Activated T-cell treated with anti-CD3 and anti-CD28 coated beads, Interleukin-2, amount 50 U/mL, for 1 hour (primary cell): ENCODE measurements around the gene RNF224.
A peak's percentile ranks its signal among the peaks of the same experiment; 100 is the strongest.
"Not testable (repeated sequence)": the region's sequence is repeated elsewhere in the genome, so short reads cannot be mapped to it uniquely, and the experiment has no call there.

ENCODE experiments used
- DNase-seq: peaks from one replicate; pipeline ENCODE4 v3.0.0-alpha.2; 2020

RNF224 gene

DNA sequence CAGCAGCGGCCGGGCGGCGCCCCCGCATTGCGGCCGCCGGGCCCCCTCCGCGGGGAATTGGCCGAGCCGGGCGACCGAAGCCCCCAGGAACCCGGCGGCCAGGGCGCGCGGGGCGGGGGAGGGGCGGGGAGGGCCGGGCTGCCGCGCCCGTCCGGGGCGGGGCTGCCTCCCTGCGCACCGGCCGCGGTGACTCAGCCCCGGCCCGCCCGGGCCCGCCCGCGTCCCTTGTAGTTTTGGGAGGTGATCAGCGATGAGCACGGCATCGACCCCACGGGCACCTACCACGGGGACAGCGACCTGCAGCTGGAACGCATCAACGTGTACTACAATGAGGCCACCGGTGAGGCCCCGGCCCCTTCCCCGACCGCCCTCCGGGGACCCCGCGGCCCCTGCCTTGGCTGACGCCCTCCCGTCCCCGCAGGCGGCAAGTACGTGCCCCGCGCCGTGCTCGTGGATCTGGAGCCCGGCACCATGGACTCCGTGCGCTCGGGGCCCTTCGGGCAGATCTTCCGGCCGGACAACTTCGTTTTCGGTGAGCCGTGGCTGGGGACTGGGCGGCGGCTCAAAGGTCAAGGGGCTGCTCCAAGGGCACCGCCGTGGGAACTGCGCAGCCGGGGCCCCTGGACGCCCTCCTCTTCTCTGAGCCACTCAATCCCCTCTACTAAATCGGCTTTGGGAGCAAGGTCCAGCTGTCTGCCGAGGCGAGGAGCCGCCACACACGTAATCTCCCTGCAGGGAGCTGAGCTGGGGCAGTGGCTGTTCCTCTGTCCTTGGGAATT, 14.4 kb downstream of the RNF224 start:
- peak; percentile 80 for DNase-seq

DNA sequence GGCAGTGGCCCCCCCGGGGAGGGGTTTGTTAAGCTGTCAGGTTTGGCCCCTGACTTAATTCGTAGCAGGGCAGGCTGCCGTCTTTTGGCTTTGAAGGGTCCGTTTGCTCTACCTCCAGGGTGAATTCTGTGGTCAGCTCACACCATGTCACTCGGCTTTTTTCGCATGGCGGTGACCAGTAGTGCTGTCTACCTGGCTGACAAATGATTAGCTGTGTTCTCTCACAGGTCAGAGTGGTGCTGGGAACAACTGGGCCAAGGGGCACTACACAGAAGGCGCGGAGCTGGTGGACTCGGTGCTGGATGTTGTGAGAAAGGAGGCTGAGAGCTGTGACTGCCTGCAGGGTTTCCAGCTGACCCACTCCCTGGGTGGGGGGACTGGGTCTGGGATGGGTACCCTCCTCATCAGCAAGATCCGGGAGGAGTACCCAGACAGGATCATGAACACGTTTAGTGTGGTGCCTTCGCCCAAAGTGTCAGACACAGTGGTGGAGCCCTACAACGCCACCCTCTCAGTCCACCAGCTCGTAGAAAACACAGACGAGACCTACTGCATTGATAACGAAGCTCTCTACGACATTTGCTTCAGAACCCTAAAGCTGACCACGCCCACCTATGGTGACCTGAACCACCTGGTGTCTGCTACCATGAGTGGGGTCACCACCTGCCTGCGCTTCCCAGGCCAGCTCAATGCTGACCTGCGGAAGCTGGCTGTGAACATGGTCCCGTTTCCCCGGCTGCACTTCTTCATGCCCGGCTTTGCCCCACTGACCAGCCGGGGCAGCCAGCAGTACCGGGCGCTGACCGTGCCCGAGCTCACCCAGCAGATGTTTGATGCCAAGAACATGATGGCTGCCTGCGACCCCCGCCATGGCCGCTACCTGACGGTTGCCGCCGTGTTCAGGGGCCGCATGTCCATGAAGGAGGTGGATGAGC, 15.2 kb downstream of the RNF224 start:
- DNase-seq = no peak

DNA sequence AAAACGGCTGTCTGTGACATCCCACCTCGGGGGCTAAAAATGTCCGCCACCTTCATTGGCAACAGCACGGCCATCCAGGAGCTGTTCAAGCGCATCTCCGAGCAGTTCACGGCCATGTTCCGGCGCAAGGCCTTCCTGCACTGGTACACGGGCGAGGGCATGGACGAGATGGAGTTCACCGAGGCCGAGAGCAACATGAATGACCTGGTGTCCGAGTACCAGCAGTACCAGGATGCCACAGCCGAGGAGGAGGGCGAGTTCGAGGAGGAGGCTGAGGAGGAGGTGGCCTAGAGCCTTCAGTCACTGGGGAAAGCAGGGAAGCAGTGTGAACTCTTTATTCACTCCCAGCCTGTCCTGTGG, 15.9 kb downstream of the RNF224 start:
- not testable (repeated sequence) for DNase-seq

DNA sequence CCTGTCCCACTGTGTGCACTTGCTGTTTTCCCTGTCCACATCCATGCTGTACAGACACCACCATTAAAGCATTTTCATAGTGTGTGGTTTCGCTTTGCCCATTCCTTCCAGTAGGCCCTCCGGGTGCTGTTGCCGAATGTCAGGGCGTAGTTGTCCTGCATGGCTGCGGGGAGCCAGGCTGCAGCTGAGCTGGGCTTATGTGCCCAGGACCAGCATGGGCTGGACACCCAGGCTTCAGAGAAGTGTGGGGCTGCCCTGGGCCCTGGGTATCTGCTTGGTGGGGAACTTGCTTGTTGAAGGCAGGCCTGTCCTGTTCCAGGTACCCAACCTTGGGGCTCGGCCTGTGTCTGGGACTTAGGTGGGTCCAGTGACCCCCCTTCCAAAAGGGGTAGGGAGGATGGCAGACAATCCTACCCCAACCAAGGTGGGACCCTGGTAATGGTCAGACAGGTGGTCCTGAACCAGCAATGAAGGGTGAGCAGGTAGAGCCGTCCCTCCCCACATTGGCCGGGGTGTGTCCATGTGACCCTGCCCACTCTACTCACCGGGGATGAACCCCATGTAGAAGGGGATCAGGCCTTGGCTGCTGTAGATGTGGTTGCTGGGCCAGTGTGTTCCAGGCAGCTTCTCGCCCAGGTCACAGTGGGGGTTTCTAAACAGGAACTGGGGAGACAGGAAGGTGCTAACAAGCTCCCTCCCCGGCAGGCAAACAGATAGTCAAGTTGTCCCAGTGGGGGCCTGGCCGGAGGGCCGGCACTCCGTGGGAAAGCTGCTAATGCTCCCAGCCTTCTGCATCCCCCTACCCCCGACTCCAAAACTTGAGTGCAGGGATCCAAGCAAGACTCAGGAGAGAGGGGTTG, 16.6 kb downstream of the RNF224 start:
- peak; percentile 38 for DNase-seq

DNA sequence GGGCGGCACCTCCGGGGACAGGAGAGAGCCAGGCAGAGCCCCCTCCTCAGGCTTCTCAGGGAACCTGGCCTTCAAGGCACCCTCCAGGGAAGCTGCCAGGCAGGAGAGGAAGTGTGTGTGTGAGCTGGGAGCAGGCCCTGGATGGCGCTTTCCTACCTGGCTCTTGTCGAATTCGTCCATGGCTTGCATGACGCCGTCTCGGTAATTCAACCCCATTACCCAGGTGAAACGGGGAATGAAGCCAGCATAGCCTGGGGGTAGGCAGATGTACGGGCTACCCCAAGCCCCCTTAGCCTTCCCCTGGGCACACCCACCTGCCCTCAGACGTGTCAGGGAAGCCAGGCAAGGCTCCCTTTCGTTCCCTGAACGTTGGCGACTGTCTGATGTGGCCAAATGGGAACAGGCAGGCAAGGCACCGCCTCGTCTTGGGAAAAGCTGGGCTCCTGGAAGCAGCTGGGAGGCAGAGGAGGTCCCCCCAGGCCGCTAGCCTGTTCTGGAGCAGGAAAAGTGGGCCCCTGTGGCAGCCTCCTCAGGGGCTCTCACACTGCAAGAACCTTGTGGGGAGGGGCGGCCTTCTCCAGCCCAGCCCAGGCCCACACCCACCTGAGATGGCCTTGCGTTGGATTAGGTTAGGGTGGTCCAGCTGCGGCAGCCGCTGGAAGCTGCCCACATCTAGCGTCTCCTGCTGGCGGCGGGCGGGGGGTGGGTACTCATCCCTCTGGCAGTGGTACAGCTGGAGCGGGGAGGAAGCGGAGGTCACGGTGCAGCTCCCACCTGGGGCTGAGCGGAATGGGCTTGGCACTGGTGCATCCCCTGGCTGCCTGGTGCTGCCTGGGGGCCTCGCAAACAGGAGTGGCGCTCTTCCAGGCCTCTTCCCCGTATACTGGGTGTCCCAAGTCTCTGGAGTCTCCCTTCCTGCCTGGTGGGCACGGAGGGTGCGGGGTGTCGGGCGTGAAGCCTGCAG, 17.5 kb downstream of the RNF224 start:
- DNase-seq = no peak

DNA sequence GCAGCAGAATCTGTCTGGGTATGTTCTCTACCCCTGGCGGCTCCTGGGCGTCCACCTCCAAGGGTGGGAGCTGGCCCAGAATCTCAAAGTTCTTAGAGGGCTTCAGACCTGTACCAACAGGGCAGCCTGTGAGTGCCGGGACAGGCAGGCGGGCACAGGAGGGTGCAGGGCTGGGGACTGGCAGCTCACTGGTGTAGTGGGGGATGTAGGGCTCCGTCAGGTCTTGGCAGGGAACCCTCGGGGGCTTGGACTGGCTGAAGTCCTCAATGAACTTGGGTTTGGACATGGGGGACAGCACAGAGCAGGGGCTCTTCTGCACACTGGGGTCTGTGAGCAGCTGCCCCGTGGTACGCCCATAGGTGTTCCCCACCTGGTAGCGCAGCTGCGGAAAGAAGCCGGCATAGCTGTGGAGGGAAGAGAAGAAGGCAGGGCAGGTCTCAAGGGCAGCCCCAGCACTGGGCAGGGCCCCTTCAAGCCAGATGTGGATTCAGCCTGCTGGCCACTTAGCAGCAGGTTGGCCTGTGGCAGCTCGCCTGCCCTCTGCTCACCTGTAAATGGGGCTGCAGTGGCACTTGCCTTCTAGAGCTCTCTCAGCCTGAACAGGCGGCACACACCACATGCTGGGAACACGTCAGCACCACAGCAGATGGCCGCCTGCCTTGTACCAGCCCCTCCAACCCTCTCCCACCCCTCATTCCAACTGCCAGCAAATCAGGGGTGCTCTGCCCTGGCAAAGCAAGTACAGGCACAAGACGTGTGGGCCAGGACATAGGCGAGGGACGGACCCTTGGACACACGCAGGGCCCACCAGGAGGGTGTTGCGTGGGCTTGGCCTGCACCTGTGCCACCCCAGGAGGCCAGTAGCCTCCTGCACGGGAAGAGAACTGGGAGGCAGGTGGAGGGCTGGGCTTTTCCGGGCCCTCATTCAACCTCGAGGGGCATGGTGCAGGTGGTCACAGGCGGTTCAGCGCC, 18.4 kb downstream of the RNF224 start:
- DNase-seq = no peak

DNA sequence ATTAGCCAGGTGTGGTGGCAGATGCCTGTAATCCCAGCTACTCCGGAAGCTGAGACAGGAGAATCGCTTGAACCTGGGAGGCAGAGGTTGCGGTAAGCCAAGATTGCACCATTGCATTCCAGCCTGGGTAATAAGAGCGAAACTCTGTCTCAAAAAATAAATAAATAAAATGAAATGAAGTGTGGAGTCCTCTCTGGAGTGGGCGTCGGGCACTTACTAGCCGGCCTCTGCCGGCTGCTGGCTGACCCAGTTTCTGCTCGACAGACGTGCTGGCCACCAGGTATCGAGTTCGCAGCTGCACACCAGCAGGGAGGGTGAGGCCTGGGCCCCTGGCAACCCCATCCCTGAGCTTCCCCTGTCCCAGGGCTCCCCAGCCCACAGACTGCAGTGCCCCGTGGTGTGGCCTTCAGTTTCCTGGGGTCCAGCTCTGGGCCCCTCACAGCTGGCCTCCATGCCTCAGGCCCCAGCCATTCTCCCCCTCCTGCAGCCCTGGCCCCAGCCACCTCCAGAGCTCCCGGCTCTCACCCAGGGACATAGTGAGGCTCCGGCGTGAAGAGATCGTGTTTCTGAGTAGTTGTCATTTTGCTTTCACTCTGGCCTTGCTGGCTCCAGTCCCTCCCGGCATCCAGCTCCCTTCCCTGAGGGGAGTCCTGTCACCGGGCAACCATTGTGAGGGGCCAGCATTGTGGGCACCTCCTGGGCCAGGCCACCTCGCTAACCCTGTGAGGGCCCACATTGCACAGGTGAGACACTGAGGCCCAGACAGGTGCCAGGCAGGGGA, 20.0 kb downstream of the RNF224 start:
- DNase-seq = no peak

DNA sequence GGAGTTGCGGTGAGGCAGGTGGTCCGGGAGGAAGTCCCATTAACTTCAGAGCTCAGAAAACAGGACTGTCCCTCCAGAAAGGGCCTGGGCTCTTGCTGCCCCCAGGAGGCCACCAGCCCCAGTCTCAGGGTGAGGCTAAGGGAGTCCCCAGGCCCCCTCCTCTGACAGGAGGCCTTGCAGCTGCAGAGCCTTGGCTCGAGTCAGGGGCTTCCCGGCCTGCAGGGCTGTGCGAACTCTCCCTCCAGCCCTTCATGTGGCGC, 20.5 kb downstream of the RNF224 start:
- no peak for DNase-seq

DNA sequence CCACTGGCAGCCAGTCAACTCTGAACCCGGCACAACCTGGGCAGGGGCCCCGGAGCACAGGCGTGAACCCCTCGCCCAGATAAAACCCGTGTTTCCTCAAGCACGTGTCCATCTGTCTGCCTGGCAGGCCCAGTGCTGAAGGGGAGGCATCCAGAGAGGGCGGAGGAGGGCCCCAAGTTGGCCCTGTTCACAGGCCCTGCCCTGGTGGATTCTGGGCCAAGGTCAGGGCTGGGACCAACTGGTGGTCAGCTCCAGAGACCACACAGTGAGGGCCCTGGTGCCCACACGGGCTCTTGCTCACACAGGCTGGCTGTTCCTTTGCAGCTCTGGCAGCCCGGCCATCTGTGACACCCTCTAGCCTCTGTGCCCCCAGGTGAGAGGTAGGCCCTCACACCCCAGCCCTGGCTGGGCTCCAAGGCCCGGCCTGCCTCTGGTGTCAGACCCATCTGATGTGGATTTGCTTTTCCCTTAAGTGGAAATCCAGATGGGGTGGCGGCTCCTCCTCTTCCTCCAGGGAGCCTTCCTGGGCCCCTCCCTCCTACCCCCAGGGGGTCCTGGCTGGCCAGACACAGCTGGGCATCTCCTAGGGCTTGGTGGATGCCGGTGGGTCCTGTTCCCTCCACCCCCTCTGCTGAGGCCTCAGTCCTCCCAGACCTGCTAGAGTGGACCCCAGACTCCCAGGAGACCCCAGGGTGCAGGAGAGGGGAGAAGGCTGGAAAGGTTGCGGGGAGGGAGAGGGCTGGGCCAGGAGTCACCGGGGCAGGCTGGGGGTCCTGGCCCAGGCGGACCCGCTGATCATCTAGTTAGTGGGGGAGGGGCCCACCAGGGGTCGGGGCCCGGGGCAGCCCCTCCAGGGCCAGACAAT, 23.3 kb downstream of the RNF224 start:
- DNase-seq = no peak

DNA sequence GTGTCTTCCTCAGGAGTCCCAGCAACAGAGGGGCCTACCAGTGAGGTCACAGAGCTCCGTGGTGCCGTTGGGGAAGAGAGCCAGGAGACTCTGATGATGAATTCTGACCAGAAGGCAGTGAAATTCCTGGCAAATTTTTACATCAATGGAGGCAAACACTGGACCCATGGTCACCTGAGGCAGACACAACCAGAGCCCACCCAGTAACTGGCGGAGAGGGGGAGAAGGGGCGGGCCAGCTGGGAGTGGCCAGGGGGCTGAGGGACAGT, 23.8 kb downstream of the RNF224 start, which contains the start of gene STPG3:
STPG3 (plus strand) TSS at position 93 of the 268 bp plus-strand sequence; CDS start at position 94, 1 bp downstream.
- no peak for DNase-seq

DNA sequence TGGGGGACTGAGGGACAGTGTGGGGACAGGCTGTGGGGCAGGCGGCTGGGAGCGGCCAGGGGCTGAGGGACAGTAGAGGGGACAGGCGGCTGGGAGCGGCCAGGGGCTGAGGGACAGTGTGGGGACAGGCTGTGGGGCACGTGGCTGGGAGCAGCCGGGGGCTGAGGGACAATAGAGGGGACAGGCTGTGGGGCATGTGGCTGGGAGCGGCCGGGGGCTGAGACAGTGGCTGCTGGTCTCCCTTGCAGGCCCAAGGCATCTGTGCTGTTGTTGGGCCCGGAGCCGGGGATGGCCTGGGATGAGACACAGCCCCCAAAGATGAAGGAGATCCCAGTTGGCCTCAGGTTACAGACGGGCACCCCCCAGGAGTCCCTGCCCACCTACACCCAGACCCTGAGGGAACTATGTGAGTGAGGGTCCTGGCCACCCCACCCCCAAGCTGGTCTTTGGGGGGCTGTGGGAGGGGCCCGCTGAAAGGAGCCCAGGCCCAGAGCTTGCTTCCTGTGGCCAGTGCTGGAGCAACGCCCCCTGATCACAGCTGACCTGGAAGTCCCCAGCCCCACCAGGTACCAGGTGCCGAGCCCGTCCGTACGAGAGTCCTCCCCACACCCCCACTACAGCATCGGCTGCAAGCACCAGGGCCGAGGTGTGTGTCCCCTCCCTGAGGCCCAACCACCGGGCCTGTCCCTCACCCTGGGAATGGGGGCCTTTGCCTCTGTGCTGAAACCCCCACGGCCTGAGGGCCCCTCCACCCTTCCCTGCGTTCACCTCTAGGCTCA, 24.4 kb downstream of the RNF224 start:
- no peak for DNase-seq

DNA sequence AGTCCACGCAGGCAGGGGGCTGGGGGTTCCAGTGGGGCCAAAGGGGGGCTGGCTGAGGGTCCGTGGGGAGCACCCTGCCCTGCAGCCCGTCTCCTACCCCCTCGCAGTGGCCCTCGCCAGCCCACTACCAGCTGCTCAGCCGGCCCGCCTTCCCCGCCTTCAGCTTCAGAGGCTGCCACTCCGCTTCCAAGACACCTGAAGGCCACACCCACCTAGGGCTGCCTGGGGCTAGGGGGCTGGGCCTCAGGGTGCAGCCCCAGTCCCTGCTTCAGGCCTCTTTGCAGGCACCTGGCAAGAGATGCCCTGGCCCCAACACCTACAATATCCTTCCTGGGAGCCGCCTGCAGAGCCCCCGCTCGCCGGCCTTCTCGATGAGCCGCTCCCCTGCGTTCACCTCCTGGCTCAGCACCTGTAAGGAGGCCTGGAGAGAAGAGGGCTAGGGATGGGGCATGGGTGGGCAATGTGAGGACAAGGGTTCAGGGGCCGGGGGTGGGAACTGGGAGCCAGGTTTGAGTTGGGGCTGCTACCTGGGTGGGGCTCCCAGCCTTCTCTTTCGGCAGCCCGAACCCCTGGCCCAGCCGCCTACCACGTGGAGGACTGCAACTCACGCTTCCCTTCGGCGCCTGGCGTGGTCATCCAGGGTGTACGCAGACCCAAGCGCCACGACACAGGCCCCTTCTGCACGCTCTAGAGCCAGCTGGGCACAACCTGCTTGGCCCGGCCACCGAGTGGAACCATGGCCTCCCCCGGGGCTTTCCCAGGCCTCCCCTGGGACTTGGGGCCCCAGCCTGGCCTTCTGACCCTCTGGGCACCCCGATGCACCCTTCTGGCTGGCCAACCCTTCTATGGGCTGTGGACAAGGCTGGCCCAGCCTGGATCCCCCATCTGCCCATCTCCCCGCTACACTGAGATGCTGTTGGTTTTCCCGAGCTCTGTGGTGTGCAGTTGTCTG, 25.5 kb downstream of the RNF224 start:
- DNase-seq = no peak

DNA sequence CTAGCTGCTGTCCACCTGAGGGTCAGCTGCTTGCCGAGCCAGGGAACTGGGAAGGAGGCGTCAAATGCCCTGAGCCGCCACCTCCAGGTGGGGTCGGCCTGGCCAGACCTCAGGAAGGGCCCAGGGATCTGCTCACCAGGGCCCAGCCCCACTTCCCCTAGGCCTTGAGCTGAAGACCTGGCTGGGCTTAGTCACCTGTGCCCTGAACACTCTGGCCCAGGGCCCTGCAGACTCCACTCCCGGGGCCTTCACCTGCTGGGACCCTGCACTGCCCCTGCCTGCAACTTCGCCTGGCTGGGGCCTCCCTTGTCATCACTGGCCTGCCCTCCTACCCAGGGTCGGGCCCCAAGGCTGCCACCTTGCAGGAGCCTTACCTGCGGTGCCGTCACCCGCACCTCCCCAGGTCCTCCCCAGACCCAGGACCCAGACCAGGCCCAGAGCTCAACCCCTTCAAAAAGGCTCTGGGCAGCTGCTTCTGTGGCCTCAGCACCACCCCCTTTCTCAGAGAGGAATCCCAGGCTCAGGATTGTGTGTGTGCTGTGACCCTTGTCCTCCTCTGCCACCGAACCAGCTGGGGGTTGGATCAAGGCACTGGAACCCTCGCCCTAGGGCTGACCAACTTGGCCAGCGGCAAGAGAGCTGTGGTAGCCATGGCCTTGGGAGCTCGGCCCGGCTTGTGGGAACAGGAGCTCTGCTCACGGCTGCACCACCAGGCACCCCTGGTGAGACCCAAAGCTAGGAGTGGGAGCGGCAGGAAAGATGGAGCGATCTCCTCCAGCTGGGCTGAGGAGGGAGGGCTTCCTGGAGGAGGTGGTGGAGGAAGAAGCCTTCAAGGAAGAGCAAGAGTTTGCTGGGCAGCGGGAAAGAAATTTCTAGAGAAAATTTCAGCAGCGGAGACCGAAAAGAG, 26.7 kb downstream of the RNF224 start:
- no peak for DNase-seq

DNA sequence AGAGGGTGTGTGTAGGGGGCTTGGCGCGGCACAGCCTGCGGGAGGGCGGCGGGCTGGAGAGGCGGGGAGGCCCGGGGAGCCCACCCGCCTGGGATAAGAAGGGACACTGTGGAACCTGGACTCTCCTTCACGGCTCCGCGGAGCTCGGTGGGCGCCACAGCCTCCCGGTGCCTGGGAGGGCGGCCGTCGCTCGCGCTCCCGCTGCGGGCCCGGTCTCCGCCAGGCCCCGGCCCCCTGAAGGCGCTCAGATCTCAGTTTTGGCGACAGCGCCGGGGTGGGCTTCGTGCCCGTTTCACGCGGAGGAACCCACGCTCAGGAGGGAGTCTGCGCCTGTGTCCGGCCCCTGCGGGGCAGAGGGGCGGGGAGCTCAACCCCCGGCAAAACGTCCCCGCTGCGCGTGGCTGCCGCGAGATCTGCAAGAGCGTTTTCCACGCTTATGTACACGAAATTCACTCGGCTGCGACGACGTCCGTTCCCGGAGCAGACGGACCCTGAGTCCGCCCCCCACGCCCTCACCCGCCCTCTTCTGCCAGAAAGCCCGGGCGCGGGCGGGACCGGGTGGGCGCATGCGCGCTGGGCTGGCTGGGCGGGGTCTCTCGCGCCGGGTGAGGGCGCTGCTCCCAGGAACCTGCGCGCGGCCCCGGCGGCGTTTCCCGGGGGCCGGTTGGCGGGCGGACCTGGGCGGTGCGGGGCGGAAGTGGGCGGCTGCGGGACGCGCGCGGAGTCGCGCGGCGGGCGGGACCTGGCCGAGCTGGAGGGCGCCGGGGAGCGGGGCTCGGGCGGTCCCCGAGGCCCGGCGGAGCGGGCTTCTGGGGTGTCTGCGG, 27.5 kb downstream of the RNF224 start, which contains the start of gene NELFB:
NELFB (plus strand) TSS at position 704 of the 824 bp plus-strand sequence.
- DNase-seq = peak; percentile 99
